Nephron progenitor cell (in vitro differentiated cells): ENCODE results near the gene KMO.
A peak's percentile ranks its signal among the peaks of the same experiment; 100 is the strongest.

ENCODE experiments used
- DNase-seq: peaks from one replicate; pipeline ENCODE4 v3.0.0; 2021
- H3K27ac Mint-ChIP-seq: 2 replicates; pipeline ENCODE4 v1.8.0; 2021; ENCODE audit warnings: mild to moderate bottlenecking, moderate library complexity, mixed read lengths
- H3K27me3 Mint-ChIP-seq: 2 replicates; pipeline ENCODE4 v1.8.0; 2021; ENCODE audit warnings: mild to moderate bottlenecking, low read depth, mixed read lengths; ENCODE audit not compliant: poor library complexity
- H3K36me3 Mint-ChIP-seq: 2 replicates; pipeline ENCODE4 v1.8.0; 2021; ENCODE audit warnings: low read depth, mixed read lengths
- H3K4me1 Mint-ChIP-seq: 2 replicates; pipeline ENCODE4 v1.8.0; 2021; ENCODE audit warnings: mixed read lengths
- H3K4me3 Mint-ChIP-seq: 2 replicates; pipeline ENCODE4 v1.8.0; 2021; ENCODE audit warnings: mild to moderate bottlenecking, moderate library complexity, mixed read lengths
- H3K9me3 Mint-ChIP-seq: 2 replicates; pipeline ENCODE4 v1.8.0; 2021; ENCODE audit warnings: mild to moderate bottlenecking, moderate library complexity, mixed read lengths
- CTCF ChIP-seq: fragments of 200-600 bp; sonication (generic); IDR thresholded peaks from 2 replicates; pipeline ENCODE4 v1.5.0; 2021; ENCODE audit warnings: antibody characterized with exemption

KMO gene

GRCh38 chr1:241638909-241639622 is 106.9 kb downstream of the KMO start:
- Mint-ChIP-seq H3K4me1 (peaks cover 29% of the 10 kb centered on the region), H3K27me3 (no peaks in the 10 kb centered on the region), H3K9me3 (peaks cover 50% of the 10 kb centered on the region), H3K36me3 (peaks cover 48% of the 10 kb centered on the region), H3K27ac (no peak overlapping the region), H3K4me3 (peak overlapping the region; percentile 86)
- DNase-seq = no peak
- no peak for TF ChIP-seq CTCF

- H3K4me1 Mint-ChIP-seq = peaks cover 29% of the 10 kb centered on the region
- no peak overlapping the region for H3K27ac Mint-ChIP-seq
- H3K27me3 Mint-ChIP-seq = no peaks in the 10 kb centered on the region
- H3K36me3 Mint-ChIP-seq = peaks cover 42% of the 10 kb centered on the region
- H3K9me3 Mint-ChIP-seq = peaks cover 44% of the 10 kb centered on the region
- DNase-seq = peak; percentile 61
- TF ChIP-seq CTCF = no peak
- peak overlapping the region; percentile 86 for H3K4me3 Mint-ChIP-seq
Observed at GRCh38 chr1:241639623-241640148, 107.5 kb downstream of the KMO start.

GRCh38 chr1:241640149-241640866 is 108.1 kb downstream of the KMO start, which contains the start of the genes CHML and OPN3:
Gene CHML, minus strand, starts transcription at chr1:241640369. Its CDS starts 4,603 bp downstream, at chr1:241635766.
Gene OPN3, minus strand, starts transcription at chr1:241640369. Its CDS starts 115 bp downstream, at chr1:241640254.
- H3K4me3 Mint-ChIP-seq = peak within 1 kb of the TSS; percentile 86
- H3K27ac Mint-ChIP-seq = no peak within 1 kb of the TSS
- TF ChIP-seq CTCF = no peak
- DNase-seq = peak; percentile 96
- peaks cover 29% of the 10 kb centered on the region for H3K4me1 Mint-ChIP-seq
- peaks cover 38% of the 10 kb centered on the region for H3K9me3 Mint-ChIP-seq
- H3K36me3 Mint-ChIP-seq = peaks cover 35% of the 10 kb centered on the region
- H3K27me3 Mint-ChIP-seq = no peaks in the 10 kb centered on the region

GRCh38 chr1:241640867-241641622 is 108.9 kb downstream of the KMO start:
- Mint-ChIP-seq H3K27me3 (no peaks in the 10 kb centered on the region), H3K36me3 (peaks cover 28% of the 10 kb centered on the region), H3K4me1 (peaks cover 32% of the 10 kb centered on the region), H3K9me3 (peaks cover 32% of the 10 kb centered on the region), H3K4me3 (peak overlapping the region; percentile 78), H3K27ac (no peak overlapping the region)
- DNase-seq = no peak
- no peak for TF ChIP-seq CTCF

GRCh38 chr1:241641773-241642592 is 109.8 kb downstream of the KMO start:
- no peaks in the 10 kb centered on the region for H3K27me3 Mint-ChIP-seq
- H3K4me3 Mint-ChIP-seq = no peak overlapping the region
- no peak for TF ChIP-seq CTCF
- peaks cover 19% of the 10 kb centered on the region for H3K36me3 Mint-ChIP-seq
- no peak overlapping the region for H3K27ac Mint-ChIP-seq
- no peak for DNase-seq
- peaks cover 24% of the 10 kb centered on the region for H3K9me3 Mint-ChIP-seq
- H3K4me1 Mint-ChIP-seq = peaks cover 26% of the 10 kb centered on the region
